GM19025 (cell line): ENCODE data around the gene PRM1.

ENCODE experiments used
- ATAC-seq: cut with Tn5 transposase; IDR thresholded peaks from one replicate; pipeline ENCODE4 v1.9.1; 2021; ENCODE audit warnings: mild to moderate bottlenecking, low read depth, moderate library complexity; ENCODE audit not compliant: unreplicated experiment

Gene PRM1

DNA sequence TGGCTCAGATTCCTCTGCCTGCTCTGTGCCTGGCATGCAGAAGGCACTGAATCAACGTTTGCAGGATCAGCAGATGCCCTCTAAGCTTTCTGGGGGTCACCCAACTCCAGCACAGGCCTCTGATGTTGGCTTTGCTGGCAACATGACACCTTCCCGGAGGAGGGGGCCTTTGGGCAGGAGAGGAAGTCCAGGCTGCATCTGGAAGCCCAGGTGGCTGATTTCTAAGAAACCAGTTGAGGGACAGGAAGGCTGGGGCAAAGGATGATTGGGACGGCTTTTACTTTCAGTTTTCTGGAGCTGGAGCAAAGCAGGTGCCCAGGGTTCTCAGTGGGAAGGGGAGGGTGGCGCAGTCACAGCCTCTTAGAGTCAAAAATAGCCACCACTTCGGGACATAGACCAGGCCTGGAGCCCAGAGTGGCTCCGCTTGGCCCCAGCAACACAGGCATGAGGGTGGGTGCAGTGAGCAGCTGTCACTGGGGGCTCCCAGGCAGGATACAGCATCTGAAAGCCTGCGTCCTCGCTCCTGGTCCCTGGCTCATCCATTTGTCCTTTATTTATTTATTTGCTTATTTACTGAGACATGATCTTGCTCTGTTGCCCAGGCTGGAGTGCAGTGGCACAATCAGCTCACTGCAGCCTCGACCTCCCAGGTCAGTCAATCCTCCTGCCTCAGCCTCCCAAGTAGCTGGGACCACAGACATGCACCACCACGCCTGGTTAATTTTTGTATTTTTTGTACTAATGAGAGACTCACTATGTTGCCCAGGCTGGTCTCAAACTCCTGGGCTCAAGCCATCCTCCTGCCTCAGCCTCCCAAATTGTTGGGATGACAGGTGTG is 40.3 kb downstream of the PRM1 start:
- no peak for ATAC-seq

DNA sequence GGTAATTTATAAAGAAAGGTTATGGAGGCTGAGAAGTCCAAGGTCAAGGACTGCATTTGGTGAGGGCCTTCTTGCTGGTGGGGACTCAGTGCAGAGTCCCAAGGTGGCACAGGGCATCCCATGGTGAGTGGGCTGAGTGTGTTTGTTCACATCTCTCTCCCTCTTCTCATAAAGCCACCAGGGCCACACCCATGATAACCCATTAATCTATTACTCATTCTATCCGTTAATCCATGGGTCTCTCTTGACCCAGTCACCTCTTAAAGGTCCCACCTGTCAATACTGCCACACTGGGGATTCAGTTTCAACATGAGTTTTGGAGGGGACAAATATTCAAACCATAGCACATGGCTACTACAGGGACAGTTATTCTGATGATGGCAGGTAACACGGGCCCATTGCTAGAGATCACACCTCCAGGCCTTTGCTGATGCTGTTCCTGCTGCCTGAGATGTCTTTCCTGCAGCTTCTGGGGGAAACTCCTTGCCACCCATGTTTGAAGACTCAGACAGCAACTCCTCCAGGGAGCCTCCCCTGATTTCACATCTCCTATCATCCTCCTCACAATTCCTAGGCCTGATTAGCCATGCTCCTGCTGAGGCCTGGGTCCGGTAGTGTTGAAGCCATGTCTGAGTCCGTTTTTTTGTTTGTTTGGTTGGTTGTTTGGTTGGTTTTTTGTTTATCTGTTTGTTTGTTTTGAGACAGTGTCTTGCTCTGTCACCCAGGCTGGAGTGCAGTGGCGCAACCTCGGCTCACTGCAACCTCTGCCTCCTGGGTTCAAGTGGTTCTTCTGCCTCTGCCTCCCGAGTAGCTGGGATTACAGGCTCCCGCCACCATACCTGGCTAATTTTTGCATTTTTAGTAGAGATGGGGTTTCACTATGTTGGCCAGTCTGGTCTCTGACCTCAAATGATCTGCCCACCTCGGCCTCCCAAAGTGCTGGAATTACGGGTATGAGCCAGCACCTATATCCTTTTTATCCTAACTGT is 41.2 kb downstream of the PRM1 start:
- no peak for ATAC-seq

DNA sequence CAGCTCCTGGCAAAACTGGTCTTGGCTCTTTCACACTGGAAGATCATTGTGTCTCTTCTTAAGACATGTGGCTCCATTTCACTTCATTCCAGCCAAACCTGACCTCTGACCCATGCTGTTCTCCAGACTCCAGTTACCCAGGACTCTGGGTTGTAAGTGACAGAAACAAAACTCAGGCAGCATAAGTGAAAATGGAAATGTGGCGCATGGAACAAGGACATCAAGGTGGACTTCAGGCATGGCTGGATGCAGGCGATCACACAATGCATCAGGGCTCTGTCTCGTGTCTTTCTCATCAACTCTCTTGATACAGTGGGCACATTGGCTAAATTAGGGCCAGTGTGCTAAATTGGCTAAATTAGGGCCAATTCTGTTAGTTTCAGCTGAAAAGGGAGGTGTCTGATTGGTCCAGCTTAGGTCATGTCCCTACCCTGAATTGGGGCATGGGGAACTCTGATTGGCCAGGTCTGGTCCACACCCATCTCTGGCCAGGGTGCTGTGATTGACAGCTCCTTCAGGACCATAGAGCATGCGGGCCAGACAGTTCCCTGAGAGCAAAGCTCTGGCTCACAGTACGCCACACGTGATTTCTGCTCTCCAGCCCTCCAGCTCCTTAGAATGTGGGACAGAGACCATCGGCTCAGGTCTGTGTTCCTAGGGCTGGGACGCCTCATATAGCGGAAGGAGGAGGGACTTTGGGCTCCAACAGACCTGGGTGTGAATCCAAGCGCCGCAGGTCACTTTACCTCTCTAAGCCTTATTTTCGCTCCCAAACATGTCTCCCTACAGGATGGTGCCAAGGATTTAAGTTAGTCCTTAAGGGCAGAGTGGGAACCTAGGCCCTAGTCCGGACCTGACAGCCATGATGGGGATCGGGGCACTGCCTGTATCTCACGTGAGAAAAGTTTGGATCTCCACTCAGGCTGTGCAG is 42.6 kb downstream of the PRM1 start:
- ATAC-seq: no peak

DNA sequence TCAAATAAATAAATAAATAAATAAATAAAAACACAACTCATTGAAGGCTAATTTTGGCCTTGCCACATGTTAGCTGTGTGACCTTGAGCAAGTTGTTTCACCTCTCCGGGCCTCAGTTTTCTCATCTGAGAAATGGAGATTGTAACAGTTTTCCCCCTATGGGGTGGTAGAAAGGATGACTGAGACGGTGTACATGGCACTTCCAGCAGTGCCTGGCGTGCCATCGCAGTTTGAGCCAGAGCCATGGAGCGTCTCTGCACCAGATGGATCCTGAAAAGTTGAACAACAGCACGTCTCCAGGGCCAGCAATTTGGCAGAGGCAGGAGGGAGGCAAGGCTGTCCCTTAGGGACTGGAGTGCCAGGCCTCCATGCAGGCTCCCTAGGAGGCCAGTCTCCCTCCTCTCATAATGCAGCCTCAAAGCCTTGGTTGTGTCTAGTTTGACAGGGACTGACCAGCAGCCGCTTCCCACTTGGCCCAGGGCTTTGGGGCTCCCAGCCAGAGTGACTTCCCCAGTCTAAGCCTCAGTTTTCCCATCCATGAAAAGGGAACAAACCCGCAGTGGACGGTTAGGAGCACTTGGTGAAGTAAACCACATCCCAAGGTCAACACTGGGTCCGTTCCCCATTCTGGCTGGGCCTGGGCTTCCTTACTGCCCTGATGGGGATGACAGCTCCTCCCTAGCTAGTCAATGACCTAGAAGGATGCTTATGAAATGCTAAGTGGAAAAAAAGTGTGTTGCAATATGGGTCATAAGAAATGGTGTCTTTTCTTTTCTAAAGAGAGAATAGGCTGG is 44.5 kb downstream of the PRM1 start:
- no peak for ATAC-seq

DNA sequence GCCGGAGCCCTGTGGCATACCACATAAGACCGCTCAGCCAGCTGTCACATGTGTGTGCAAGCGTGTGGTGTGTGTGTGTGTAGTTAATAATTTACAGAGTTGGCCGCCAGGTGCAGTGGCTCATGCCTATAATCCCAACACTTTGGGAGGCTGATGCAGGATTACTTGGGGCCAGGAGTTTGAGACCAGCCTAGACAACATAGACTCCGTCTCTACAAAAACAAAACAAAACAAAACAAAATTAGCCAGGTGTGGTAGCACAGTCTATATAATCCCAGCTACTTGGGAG is 45.5 kb downstream of the PRM1 start:
- no peak for ATAC-seq

DNA sequence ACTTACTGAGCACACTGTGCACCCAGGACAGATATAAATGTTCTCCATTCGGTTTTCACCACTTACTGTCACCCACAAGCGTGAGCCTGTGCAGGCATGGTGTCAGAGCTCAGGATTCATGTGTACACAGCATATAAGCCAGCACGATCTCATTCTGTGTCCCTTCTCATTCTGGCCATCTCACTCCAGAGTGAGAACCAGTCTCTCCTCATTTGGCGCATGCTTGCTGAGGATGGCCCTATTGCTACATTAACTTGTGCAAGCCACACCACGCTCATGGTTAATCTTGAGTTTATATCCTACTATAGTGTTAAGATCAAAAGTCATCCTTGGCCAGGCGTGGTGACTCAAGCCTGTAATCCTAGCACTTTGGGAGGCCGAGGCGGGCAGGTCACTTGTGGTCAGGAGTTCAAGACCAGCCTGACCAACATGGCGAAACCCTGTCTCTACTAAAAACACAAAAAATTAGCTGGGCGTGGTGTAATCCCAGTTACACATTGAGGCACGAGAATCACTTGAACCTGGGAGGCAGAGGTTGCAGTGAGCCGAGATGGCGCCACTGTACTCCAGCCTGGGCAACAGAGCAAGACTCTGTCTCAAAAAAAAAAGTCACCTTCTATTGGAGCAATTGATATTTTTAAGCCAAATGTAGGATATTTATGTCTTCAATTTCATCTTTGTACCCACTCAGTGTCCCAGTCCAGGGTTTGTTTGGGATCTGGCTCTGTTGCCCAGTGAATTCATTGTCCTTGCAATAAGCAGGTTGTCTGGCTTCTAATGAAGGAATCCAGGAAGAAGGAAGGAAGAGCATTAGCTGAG is 46.0 kb downstream of the PRM1 start:
- no peak for ATAC-seq

DNA sequence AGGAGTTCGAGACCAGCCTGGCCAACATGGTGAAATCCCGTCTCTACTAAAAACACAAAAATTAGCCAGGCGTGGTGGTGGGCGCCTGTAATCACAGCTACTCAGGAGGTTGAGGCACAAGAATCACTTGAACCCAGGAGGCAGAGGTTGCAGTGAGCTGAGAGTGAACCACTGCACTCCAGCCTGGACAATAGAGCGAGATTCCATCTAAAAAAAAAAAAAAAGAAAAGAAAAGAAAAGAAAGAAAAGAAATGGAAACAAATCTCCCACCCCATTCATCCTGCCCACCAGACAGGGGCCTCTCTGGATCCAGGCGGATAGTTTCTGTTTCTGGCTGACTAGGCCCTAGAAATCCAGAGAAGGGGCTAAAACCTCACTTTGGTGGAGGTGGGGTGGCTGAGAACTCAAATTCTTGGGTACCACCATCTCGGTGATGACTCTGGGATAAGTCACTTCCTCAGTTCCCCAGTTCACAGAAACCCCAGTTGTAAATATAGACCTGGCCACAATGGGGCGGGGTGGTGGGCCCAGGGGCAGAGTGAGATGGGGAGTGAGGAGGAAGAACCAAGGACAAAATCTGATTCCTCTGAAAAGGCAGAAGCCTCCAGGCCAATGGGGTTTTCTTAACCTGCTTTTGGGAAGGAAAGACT is 47.3 kb downstream of the PRM1 start:
- no peak for ATAC-seq

DNA sequence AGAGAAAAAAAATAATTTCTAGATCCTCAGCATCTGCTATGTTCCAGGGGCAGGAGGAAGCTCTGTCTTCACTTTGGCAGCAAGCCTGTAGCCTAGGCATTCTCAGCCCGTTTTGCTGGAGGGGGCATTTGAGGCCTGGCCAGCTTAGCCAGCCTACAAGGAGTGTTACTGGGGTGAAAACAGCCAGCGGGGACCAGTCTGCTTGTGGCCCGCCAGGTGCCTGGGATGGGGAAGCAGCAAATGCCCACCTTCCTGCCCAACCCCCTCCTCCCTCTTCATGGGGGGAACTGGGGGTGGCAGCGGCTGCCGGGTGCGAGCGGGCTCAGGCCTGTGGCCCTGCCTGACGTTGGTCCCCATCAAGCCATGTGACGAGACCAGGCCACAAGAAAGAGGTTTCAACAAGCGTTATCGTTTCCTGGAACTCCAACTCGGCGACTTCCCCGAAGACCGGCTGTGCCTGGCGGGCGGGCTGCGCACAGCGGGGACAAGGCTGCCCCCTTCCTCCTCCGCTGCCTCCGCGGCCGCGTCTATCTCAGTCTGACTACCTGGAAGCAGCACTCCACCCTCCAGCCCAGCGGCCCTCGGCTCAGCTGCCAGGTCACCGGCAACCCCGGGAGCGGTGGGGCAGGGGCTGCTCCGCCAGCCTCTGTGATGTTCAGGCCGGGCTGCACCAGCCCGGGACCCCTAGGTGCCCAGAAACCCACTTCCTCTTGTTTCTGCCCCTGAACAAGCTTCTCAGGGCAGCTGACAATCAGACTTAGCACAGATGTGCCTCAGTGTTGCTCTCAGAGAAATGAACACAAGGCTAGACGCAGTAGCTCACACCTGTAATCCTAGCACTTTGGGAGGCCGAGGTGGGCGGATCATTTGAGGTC is 48.0 kb downstream of the PRM1 start:
- peak; percentile 62 for ATAC-seq

DNA sequence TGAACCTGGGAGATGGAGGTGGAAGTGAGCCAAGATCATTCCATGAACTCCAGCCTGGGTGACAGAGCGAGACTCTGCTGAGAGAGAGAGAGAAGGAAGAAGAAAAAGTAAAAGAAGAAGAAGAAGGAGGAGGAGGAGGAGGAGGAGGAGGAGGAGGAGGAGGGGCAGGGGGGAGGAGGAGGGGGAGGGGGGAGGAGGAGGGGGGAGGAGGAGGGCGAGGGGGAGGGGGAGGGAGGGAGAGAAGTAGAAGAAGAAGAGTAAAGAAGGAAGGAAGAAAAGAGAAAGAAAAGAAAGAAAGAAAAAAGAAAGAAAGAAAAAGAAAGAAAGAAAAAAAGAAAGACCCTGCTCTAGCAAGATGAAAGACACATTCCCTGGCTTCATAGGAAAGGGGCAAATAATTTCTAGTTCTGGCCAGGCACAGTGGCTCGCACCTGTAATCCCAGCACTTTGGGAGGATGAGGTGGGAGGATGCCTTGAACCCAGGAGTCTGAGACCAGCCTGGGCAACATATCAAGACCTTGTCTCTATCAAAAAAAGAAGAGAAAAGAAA is 48.8 kb downstream of the PRM1 start:
- ATAC-seq: no peak

DNA sequence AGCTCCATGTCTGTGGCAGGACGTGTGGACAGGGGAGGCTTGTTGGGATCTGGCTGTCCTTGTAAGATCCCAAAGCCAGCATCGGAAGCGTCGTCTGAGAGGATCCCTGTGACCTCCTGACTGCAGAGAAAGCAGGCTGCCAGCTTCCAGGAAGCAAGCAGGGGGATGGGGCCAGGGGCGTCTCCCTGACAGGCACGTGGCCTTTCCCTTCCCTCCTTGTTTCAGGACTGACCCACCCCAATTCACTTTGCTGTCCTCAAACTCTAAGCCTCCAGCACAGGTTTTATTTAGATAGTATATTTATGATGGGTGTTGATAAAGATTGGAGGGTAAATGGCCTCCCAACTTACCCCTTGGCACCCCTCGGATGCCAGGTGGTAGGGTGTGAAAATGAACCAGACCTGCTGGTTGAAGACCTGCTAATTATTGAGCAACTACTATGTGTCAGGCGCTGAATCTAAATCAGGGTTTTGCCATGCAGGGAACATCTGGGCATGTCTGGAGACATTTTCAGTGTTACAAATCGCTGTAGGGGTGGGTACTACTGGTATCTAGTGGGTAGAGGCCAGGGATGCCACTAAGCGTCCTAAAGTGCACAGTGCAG is 49.7 kb downstream of the PRM1 start:
- no peak for ATAC-seq
